ENCODE data around the gene LRRK1. TPM values are rescaled to one million over a fixed set of nuclear protein-coding genes. Genes with fewer than 3 reads are reported as not detected.

Gene LRRK1
- total and polyA plus RNA-seq, 9 donors = 6.5 to 27.3 (median 17.5) TPM

DNA sequence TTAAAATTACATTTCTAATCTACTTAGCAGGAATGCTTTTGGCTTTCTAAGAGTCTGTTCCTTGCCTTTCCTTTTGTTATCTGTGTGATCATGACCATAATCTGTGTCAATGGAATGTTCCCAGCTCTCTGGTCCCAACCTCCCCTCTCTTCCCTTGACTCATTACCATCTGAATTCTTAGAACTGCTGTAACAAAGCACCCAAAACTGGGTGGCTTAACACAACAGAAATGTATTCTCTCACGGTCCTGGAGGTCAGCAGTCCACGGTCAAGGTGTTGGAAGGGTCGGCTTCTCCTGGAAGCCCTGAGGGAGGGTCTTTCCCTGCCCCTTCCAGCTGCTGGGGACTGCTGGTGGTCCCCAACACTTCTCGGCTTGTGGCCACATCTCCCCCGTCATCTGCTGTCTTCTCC lies 81.1 kb downstream of the LRRK1 start:
- intact Hi-C loops (cut with DNase I) = loop anchor here in 1 of 4 donors (5.0 kb wide), 1 partner anchor 83 kb away; the partner anchor contains the start of gene LRRK1
- Histone ChIP-seq H3K27ac (no peak overlapping the region), H3K4me1 (ENCODE audit: insufficient read depth) (no peaks in the 10 kb centered on the region), H3K9me3 (no peaks in the 10 kb centered on the region), H3K4me3 (no peak overlapping the region), H3K36me3 (no peaks in the 10 kb centered on the region), H3K27me3 (no peaks in the 10 kb centered on the region)
- TF ChIP-seq POLR2A (IDR thresholded peaks at IDR 0.05) (no peak), EP300 (IDR thresholded peaks at IDR 0.05) (no peak)
- TF ChIP-seq, protein P1, sequence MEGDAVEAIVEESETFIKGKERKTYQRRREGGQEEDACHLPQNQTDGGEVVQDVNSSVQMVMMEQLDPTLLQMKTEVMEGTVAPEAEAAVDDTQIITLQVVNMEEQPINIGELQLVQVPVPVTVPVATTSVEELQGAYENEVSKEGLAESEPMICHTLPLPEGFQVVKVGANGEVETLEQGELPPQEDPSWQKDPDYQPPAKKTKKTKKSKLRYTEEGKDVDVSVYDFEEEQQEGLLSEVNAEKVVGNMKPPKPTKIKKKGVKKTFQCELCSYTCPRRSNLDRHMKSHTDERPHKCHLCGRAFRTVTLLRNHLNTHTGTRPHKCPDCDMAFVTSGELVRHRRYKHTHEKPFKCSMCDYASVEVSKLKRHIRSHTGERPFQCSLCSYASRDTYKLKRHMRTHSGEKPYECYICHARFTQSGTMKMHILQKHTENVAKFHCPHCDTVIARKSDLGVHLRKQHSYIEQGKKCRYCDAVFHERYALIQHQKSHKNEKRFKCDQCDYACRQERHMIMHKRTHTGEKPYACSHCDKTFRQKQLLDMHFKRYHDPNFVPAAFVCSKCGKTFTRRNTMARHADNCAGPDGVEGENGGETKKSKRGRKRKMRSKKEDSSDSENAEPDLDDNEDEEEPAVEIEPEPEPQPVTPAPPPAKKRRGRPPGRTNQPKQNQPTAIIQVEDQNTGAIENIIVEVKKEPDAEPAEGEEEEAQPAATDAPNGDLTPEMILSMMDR (IDR thresholded peaks at IDR 0.05) = no peak
- no peak for DNase-seq
- WGBS, 3 donors = 82 to 95% (median 86%) methylated on average over 5 of the region's 5 CpGs

DNA sequence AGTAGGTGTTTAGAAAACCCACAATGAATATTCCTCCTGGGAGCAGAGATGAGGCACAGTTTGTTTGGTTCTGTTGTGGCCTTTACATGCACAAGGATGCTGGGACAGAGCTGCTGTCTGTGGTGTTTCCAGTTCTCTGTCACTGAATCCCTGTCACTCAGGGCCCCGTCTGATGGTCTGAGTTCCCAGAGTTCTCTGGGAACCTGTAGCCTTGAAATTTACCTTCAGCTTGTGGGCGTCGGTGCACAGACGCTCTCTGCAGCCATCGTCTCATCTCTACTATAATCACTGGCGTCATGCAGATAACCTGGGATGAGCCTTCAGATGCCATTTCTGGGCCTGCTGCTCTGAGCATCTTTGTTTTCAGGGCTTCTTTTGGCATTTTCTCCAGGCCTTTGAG lies 81.9 kb downstream of the LRRK1 start:
- WGBS, 3 donors = 91 to 99% (median 96%) methylated on average over 6 of the region's 6 CpGs
- Histone ChIP-seq H3K36me3 (no peaks in the 10 kb centered on the region), H3K9me3 (no peaks in the 10 kb centered on the region), H3K4me3 (no peak overlapping the region), H3K27me3 (no peaks in the 10 kb centered on the region), H3K4me1 (ENCODE audit: insufficient read depth) (no peaks in the 10 kb centered on the region), H3K27ac (no peak overlapping the region)
- TF ChIP-seq EP300 (IDR thresholded peaks at IDR 0.05) (no peak), POLR2A (IDR thresholded peaks at IDR 0.05) (no peak)
- TF ChIP-seq, protein P1 (IDR thresholded peaks at IDR 0.05) = no peak
- intact Hi-C loops (cut with DNase I) = loop anchor here in 1 of 4 donors (5.0 kb wide), 1 partner anchor 84 kb away; the partner anchor contains the start of gene LRRK1
- no peak for DNase-seq

- no peak for TF ChIP-seq EP300 (IDR thresholded peaks at IDR 0.05)
- no peak for TF ChIP-seq POLR2A (IDR thresholded peaks at IDR 0.05)
- TF ChIP-seq, protein P1 (IDR thresholded peaks at IDR 0.05) = no peak
- Histone ChIP-seq H3K4me1 (ENCODE audit: insufficient read depth) (no peaks in the 10 kb centered on the region), H3K4me3 (no peak overlapping the region), H3K36me3 (no peaks in the 10 kb centered on the region), H3K27me3 (no peaks in the 10 kb centered on the region), H3K9me3 (no peaks in the 10 kb centered on the region), H3K27ac (no peak overlapping the region)
- DNase-seq = no peak
- WGBS, 3 donors = 78 to 90% (median 87%) methylated on average over 5 of the region's 5 CpGs
- intact Hi-C loops (cut with DNase I) = loop anchor here in 1 of 4 donors (5.0 kb wide), 1 partner anchor 84 kb away; the partner anchor contains the start of gene LRRK1
Measured at GRCh38 chr15:101001796-101002195, 82.6 kb downstream of the LRRK1 start.

DNA sequence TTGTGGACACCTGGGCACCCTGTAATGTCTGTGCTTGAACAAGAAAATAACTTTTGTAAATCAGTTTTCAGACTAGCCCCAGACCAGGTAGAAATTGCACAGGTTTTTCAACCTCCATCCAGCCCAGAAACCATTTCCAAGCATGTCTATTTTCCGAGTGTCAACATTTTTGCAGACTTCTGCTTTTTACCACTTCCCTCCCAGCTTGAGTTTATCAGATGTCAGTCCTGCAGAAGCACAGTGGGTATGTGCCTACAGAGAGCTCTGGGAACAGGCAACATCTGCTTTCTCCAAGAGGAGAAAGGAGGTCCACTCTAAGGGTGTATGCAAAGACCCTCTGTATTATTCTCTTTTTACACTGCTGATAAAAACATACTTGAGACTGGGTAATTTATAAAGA lies 83.9 kb downstream of the LRRK1 start:
- no peak for DNase-seq
- H3K4me3 ChIP-seq = no peak overlapping the region
- no peaks in the 10 kb centered on the region for H3K4me1 ChIP-seq (ENCODE audit: insufficient read depth)
- intact Hi-C loops (cut with DNase I) = loop anchor here in 1 of 4 donors (5.0 kb wide), 1 partner anchor 86 kb away; the partner anchor contains the start of gene LRRK1
- H3K36me3 ChIP-seq = no peaks in the 10 kb centered on the region
- no peaks in the 10 kb centered on the region for H3K9me3 ChIP-seq
- no peak overlapping the region for H3K27ac ChIP-seq
- 90 to 93% (median 91%) methylated on average over 1 of the region's 1 CpG for whole genome bisulfite sequencing, 3 donors
- no peaks in the 10 kb centered on the region for H3K27me3 ChIP-seq
- TF ChIP-seq POLR2A (IDR thresholded peaks at IDR 0.05) (no peak), EP300 (IDR thresholded peaks at IDR 0.05) (no peak)
- TF ChIP-seq, protein P1 (IDR thresholded peaks at IDR 0.05) = no peak

Measured in ovary (tissue), 9 donors.